CD4-positive, alpha-beta T cell treated with Interleukin-15 for 4 hours (primary cell): ENCODE results near the gene S100A7.

Experiments
- DNase-seq: peaks from one replicate; pipeline ENCODE4 v3.0.0-alpha.2; 2020; ENCODE audit warnings: low spot score

Gene S100A7

DNA sequence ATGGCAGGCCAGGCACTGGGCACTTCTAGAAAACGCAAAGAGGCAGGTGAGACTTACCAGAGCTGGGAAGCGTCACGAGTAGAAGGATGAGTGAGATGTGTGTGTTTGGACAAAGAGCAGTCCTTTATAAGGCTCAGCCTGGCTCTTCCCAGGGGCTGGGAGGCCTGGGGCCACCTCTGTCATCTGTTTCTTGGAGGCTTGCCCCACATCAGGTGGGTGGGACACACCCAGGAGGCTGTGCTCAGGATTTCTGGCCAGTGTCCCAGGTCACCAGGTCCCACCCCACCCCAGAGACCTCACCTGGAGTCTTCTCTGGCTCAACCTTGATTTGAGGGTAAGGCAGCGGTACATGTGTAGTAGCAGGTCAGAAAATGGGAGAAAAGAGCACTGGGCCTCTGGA is at the start of gene S100A7:
TSS of gene S100A7 (minus strand) at position 101 of the 400 bp plus-strand sequence. CDS start 1,638 bp downstream, outside the sequence.
- DNase-seq, result no peak

DNA sequence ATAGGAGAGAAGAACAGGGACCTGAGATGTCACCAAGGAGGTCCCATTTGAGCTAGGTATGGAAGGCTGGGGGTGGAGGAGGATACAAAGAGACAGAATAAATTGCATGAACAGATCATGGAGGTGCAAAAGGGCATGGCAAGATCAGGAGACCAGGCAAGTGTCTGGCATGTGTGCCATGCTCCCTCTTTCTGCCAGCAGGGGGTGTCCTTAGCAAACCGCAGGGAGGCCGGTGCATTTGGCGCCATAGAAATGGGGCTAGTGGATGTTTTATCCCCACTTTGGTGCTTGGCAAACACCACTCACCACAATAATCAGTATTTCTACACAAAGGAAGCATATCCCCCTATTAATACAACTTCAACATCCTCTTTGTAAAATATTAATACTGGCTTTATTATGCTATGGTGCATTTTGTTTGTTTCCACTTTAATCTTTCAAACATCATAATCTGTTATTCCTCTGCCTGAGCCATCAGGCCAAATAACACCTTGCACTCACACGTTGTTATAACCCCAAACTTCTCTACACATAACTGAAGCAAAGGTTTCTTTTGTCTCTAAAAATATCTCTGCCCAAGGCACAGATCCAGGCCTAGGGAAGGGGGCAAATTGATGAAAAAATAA is 49.4 kb upstream of the S100A7 start:
- DNase-seq, result peak; percentile 71

DNA sequence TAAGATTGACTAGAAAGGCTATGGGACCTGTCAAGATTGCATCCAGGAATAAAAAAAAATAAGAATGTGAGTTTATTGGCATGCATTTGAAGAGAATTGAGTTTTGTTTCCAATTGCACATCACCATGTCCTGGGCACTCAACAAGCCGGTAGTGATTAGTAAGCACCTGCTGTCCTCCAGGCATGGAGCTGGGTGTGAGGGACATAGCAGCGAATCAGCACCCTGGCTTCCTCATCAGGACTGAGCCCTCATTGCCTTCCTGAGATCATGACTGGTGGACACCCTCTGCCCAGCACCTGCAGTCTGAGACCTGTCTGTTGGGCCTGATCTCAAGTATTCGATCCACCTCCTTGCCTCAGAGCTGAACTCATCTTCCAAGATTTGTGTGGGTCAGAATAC is 48.6 kb upstream of the S100A7 start:
- DNase-seq, result no peak

DNA sequence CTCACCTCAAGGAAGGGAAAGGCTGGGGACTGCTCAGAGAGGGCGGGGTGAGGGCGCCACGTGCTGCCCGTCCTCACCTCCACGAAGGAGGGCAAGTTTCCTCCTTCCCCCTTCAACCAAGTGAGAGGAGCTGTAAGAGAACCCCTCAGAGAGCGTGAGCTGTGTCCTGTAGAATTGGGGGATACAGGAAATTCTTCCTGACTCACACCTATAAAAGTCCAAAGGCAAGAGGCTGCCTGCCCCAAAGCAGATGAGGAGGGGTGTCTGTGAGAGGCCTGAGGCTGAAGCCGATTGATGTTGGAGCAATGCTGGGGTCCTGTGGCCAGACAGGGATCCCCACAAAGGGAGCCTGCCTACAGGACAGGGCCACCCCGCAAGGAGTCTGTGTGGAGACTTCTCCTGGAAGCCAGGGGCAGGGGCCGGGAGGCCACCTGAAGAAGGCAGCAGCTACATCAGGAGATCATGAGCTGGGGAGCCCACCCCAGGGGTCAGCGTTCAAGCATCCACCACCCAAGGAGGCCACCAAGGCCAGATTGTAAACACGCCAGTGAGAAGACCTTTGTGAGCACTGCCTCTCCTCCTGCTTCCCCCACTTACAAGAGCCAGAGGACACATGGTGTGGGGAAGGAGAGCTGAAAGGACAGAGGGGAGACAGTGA is 47.6 kb upstream of the S100A7 start:
- DNase-seq, result no peak

DNA sequence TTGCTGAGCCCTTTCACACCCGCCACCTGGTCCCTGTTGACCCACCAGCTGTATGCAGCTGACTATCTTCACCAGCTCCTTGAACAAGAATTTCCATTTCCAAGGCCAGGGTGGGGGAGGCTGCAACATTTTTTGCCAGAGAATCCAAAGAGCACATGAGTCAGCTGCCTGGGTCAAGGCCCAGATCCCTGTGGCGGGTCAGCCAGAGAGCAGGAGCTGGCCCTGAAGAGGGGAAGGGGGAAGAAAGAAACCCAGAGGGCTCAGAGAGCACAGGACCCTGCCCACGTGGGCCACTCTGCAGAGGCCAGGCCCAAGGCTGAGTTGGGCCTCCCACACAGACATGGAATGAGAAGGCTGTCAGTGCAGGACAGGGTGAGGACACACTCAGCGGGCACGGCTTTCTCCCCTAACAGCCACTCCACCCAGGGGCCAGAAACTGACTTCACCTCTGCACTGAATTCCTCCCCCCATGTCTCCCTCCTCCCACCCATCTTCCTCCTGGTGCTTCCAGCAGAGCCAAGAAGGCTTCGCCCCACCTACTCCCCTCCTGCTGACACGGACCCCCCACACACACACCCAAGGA is 46.5 kb upstream of the S100A7 start:
- DNase-seq, result no peak

DNA sequence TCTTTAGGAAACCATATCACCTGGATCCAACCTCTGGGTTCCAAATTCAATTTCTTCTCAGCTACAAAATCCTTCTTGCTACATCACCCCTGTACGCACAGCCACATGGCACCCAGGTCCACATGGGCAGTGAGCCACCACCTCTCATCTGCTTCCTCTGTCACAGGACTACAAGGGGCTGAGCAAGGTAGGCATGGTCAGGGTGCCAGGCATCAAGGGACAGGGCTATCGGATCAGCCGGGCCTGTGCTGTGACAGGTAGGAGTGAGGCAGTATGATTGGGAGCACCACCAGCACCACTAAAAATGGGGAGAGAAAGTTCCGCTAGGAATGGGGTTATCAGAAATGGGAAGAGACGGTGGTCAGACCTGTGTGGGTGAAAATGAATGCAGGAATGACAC is 45.9 kb upstream of the S100A7 start:
- no peak for DNase-seq

DNA sequence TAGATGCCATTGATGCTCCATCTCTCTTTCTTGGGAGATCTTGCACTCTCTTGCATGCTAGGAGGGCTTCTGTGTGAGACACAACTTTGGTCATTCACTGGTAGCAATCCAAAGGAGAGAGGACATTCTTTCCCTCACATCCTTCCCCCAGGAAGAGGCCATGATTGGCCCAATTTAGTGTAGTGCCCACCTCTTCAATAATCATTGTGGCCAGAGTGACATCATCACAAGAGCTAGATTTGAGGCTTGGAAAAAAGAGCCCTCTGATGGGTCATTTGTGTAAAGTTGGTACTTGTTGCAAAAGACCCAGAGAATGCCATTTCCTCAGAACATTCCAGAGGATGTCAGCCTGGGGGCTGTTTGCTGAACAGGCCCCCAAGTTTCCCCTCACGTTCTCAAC is 45.1 kb upstream of the S100A7 start:
- no peak for DNase-seq

DNA sequence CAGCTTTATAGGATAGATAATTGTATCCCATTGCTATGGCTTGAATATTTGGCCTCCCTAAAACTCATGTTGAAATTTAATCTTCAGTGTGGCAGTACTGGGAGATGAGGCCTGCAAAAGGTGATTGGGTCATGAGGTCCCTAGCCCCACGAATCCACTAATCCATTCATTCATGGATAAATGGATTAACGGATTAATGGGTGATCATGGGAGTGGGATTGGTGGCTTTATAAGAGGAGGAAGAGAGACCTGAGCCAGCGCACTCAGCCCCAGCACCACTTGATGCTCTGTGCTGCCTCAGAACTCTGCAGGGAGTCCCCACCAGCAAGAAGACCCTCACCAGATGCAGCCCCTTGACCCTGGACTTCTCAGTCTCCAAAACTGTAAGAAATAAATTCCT is 43.3 kb upstream of the S100A7 start:
- DNase-seq, result no peak

DNA sequence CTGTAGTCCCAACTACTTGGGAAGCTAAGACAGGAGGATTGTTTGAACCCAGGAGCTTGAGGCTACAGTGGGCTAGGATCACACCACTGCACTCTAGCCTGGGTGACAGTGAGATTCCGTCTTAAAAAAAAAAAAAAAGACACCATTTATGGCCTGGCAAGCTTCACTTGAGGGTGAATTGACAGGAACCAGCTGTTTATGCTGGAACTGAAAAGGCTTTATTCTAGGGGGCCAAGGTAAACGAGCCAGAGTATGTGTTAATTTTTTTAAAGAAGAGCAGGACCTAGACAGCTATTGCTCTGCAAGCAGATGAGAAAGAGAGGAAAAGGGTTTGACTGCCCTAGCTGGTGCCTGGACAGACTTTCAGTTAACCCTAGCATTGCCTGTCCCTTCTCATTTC is 38.3 kb upstream of the S100A7 start:
- no peak for DNase-seq

DNA sequence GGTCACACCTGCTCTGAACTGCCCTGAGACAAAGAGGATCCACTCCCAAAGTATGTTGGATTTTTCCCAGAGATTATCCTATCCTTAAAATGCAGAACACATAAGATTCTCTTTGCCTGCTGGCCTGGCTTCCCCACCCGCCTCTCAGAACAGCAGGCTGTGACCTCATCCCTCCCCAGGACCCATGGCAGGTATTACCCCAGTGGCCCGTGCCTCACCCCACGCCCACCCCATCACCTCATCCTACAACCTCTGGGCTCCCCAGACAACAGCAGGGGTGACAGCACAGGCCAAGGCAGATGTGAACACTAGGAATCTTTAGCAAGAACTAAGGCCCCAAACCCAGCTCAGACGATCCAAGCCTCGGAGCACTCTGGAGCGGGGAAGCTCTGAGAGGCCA is 35.1 kb upstream of the S100A7 start:
- no peak for DNase-seq

DNA sequence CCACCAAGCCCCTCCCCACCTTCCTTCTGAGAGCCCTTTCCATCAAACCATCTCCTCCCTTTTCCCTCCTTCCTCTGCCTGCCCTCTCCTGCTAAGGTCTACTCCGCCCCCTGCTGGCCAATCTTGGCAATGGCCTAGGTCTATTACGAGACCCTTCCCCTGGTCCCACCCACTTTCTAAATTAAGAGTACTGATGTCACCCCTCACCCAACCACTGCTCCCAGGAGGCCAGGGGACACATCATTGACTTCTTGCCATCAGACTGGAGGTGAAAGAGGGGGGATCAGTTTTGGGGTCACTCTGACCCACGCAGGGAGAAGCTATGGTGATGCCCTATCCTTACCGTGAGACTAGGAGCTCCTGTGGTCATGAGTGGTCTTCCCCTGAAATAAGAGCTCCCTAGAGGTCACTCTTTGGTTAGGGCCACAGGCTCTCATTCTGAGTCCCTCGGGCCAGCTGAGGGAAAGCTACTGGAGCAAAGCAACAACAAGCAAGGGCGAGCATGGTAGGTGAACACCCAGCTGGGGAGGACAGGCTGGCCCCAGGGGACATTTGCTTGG is 34.6 kb upstream of the S100A7 start:
- peak; percentile 63 for DNase-seq

DNA sequence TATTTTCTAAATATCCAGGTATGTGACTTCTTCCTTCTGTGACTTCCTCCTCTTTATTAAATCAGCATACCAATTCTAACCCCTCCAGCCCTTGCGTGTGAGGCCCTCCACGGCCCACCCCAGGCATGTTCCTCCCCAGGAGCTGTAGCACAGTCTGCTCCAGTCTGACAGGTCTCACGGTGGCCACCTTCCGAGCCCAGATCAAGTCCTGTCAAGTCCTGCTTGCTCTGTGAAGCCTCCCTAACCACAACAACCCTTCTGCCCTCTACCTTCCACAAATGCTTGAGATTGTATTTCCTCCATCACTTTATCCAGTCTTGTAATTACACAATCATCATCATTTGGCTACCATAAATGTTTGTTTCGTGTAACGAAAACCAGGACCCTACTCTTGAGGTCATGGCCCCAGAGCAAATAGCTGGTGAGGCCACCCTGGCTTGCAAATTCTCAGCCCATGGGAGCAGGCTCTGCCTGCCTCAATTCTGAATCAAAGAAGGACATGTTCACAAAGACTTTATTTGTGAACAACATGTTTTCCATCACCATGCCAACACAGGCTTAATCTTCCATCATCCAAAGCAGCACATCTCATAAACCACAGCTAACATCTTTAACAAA is 33.0 kb upstream of the S100A7 start:
- no peak for DNase-seq

DNA sequence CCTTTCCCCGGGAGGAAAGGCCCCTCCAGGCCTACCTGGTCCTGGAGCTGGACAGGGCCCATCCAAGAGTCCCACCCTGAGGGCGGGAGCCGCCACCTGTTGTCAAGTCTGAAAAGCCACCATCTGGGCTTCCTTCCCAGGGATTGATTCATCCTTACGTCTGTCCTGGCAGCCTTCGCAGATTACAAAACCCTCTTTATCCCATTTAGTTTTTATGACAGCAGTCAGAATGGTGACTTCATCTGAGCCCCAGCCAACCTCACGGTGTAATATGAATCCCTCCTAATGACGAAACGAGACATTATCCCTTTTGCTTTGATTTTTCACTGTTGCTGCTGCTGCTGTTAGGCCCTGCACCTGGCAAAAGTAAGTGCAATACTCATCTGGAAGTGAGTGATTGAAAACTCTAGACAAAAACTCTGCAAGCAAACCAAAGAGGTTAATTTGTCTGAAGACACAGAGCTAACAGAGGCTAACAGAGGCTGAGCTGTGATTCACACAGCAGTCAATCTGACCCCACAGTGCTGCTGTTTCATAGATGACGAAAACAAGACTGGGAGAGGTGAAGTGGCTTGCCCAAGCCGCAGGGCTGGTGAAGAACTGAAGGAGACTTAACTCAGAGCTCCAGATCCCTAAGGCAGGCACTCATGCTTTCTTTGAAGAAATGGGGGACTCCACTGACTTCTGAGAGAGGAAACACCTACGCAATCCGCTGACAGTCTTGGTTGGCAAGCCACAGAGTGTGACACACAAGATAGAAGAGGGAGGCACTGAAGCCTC is 30.0 kb upstream of the S100A7 start:
- peak; percentile 38 for DNase-seq

DNA sequence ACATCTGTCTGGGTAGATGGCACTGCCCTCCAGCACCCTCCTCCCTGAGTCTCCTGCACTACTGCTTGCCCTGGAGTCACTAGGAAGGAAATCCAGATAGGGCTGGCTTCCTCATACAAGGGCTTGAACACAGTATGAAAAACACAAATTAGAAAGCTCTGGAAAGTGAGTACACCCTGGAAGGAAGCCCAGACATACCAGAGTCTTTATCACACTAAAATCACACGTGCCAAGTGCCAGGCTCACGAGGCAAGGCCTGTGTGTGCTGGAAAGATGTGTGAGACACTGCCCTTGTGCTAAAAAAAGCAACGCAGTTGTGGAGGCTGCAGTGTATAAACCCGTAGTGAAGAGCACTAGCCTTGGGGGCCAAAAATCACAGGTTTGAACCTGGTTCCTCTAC is 28.3 kb upstream of the S100A7 start:
- no peak for DNase-seq

DNA sequence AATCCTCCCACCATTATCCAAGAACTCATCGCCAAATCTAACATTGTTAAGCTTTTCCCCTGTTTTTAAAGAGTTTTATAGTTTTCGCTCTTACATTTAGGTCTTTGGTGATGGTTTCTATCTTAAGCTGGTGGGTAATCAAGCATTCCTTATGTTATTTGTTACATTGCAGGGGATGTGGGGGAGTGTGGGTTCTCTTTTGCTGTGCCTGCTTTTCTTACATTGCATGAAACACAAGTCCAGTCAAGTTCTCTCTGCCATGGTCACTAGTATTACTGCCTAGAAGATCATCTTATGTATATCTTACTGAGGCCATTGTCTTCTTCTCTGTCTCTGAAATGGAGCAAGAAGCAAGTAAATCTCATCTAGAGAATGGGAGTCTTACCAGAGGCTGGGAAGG is 27.3 kb upstream of the S100A7 start:
- DNase-seq, result no peak

DNA sequence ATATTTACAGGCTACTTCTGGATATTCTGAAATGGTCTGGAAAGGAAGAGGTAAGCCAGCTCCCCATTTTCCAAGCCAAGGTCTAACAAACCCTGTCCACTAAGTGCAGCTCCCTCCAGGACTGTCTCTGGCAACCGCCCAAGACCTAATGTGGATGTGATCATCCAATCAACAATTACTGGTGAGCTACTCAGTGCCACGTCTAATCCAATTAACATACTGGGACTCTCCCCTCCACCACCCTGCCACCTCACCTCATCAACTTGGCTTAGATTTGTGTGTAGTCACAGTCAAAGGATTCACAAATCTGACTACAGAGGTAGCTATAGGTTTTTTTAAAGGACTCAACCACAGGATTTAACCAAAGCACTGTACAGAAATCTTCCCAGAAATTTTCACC is 25.4 kb upstream of the S100A7 start:
- no peak for DNase-seq

DNA sequence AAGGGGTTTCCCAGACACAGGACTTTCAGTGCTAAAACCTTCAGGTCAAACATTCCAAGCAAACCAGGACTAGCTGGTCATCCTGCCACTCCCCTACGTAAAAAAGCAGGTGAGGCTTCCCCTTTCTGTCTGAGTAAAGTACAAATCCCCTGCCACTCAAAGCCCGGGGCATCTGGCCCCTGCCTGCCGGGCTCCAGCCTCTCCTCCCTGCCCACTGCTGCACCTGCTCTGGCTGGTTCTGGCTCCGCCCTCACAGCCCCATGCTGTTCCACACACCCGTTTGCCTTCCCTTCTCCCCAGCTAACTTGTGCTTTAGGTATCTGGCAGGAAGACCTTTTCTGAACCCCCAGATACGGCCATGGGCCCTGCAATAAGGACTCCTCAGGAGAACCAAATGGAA is 23.3 kb upstream of the S100A7 start:
- no peak for DNase-seq

DNA sequence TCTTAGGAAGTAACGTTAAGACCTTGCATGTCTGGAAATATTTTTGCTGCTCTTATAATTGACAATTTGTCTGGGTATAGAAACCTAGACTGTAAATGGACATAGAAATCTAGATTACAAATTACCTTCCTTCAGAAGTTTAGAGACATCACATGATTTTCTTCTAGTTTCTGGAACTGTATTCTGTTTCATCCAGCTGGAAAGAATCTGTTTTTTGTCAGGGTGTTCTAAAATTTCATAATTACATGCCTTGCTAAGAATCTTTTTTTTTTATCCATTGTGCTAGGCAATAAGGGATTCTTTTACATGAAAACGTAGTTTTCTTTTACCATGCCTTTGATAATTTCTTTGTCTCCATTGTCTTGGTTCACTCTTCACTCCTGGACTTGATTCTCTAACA is 20.7 kb upstream of the S100A7 start:
- no peak for DNase-seq

DNA sequence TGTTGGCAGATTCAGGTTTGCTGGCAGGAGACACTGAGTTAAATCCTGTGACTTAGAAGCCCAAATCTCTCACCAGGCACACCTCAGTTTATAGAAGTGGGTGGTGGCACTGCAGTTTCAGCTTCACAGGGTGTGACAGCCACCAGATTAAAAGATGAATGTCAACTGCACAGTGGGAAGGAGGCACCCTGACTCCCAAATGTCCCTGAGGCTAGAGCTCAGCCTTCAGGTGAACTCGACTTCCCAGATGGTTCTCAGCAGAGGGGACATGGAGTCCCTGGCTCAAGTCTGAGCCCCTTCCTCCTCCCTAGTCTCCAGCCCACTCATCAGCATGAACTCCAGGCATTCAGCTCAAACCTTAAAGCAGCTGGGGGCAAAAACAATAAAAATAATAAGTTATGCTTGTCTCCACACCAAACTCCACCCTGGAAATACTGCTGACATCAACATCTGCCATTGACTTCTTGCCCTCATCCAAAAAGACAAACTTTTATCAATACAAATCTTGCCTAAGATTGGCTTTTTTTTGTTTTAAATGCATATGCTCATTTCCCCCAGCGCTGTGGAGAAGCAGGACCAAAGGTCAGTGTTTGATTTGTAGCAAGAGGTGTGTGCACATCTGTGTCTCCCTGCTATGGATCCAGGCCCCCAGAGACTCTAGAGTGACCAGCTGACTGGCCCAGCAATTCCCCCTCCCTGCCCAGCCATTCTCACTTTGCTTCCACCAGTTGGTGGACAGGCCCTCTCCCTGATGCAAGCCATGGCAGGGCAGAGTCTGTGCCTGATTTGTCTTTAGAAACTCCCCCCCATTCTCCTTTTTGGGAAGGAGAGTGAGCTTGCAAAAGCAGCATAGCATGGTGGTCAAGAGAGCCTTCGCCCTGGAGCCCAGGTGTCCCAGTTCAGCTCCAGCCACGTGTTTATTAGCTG is 18.5 kb upstream of the S100A7 start:
- DNase-seq, result no peak

DNA sequence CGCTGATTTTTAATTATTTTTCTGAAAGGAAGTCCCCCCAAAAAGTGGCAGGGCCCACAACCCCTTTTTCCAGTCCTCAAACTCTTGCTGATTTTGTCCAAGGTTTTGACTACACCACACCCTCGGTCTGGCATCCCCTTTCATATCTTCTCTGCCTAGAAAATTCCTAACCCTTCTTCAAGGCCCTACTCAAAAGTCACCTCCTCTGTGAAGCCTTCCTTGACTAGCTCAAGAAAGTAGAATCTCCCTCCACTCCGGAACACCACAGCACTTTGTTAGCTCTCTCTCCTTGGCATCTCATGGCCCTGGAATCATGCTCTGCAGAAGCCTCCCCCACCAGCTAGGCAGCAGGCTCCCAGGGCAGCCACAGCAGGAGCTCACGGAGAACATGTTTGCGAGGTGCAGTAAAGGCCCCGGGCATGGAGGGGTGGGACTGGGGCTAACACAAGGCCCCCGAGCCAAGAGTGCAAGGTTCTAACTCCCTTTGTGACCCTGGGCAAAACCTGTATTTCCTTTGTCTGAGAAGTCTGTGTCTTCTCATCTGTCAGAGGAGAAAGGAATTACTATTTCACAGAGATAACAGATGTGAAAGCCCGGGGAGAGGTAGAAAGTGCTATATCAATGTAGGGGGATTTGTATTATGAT is 17.7 kb upstream of the S100A7 start:
- DNase-seq, result no peak
